Mesenchymal stem cell (in vitro differentiated cells and primary cell): ENCODE results near the gene NACAD.

Source experiments
- DNase-seq: peaks from one replicate; pipeline ENCODE4 v3.0.0-alpha.2; 2013
- H2AFZ ChIP-seq: one replicate; pipeline ENCODE4 v1.6.1; 2013; ENCODE audit warnings: low read depth, mild to moderate bottlenecking, control low read depth, inconsistent platforms, low read length, moderate library complexity
- H2AK5ac ChIP-seq: 2 replicates; pipeline ENCODE4 v1.6.1; 2013; ENCODE audit warnings: low read length, moderate library complexity, mild to moderate bottlenecking, inconsistent platforms; ENCODE audit not compliant: severe bottlenecking
- H2BK120ac ChIP-seq: one replicate; pipeline ENCODE4 v1.6.1; 2013; ENCODE audit warnings: low read depth, mild to moderate bottlenecking, inconsistent platforms, low read length, moderate library complexity
- H2BK12ac ChIP-seq, 2 experiments: one replicate each; pipeline ENCODE4 v1.6.1; 2013; ENCODE audit warnings: inconsistent platforms in 2 of 2, low read length in 2 of 2, mild to moderate bottlenecking in 2 of 2, moderate library complexity in 2 of 2, control low read depth in 1 of 2
- H2BK15ac ChIP-seq: one replicate; pipeline ENCODE4 v1.6.1; 2013; ENCODE audit warnings: mild to moderate bottlenecking, low read depth, inconsistent platforms; ENCODE audit not compliant: poor library complexity, severe bottlenecking
- H2BK5ac ChIP-seq: 2 replicates; pipeline ENCODE4 v1.6.1; 2013; ENCODE audit warnings: low read depth, mild to moderate bottlenecking, low read length, control low read depth, inconsistent platforms; ENCODE audit not compliant: poor library complexity, severe bottlenecking
- H3K14ac ChIP-seq, 2 experiments: one replicate each; pipeline ENCODE4 v1.6.1; 2013; ENCODE audit warnings: inconsistent platforms in 2 of 2, low read length in 2 of 2, control low read depth in 1 of 2, mild to moderate bottlenecking in 1 of 2, moderate library complexity in 1 of 2
- H3K18ac ChIP-seq, 2 experiments: one replicate each; pipeline ENCODE4 v1.6.1; 2013; ENCODE audit warnings: inconsistent platforms in 2 of 2, low read length in 2 of 2, control low read depth in 1 of 2, low read depth in 1 of 2, mild to moderate bottlenecking in 1 of 2
- H3K23ac ChIP-seq, 2 experiments: one replicate each; pipeline ENCODE4 v1.6.1; 2013; ENCODE audit warnings: inconsistent platforms in 2 of 2, low read length in 2 of 2, mild to moderate bottlenecking in 2 of 2, moderate library complexity in 2 of 2, control low read depth in 1 of 2
- H3K27ac ChIP-seq: 2 replicates; pipeline ENCODE4 v1.5.1; 2013; ENCODE audit warnings: mild to moderate bottlenecking, moderate library complexity, low read length, control low read depth, inconsistent platforms; ENCODE audit not compliant: poor library complexity, severe bottlenecking
- H3K27me3 ChIP-seq, 2 experiments: 2 replicates each; pipeline versions ENCODE4 v1.6.1 to v1.7.0; 2013; ENCODE audit warnings: low read length in 2 of 2, mild to moderate bottlenecking in 2 of 2, moderate library complexity in 2 of 2, control low read depth in 1 of 2, inconsistent platforms in 1 of 2; ENCODE audit not compliant: control insufficient read depth in 1 of 2, insufficient read depth in 1 of 2
- H3K36me3 ChIP-seq, 2 experiments: 2 replicates each; pipeline versions ENCODE4 v1.6.1 to v1.7.0; 2013; ENCODE audit warnings: low read length in 2 of 2, control low read depth in 1 of 2, inconsistent platforms in 1 of 2, low read depth in 1 of 2, mild to moderate bottlenecking in 1 of 2; ENCODE audit not compliant: insufficient read depth in 2 of 2, control insufficient read depth in 1 of 2
- H3K4ac ChIP-seq, 2 experiments: one replicate each; pipeline ENCODE4 v1.6.1; 2013; ENCODE audit warnings: inconsistent platforms in 2 of 2, low read length in 2 of 2, mild to moderate bottlenecking in 2 of 2, moderate library complexity in 2 of 2, control low read depth in 1 of 2, low read depth in 1 of 2
- H3K4me1 ChIP-seq: 2 replicates; pipeline ENCODE4 v1.6.1; 2013; ENCODE audit warnings: low read depth, low read length, control low read depth; ENCODE audit not compliant: control insufficient read depth, insufficient read depth
- H3K4me2 ChIP-seq: 2 replicates; pipeline ENCODE4 v1.6.1; 2013; ENCODE audit warnings: low read length, mild to moderate bottlenecking, inconsistent platforms; ENCODE audit not compliant: poor library complexity, severe bottlenecking
- H3K4me3 ChIP-seq, 2 experiments: 2 replicates each; pipeline versions ENCODE4 v1.5.1 to v1.7.0; 2013; ENCODE audit warnings: low read length in 2 of 2, mild to moderate bottlenecking in 2 of 2, control low read depth in 1 of 2, low read depth in 1 of 2; ENCODE audit not compliant: insufficient read depth in 1 of 2
- H3K79me1 ChIP-seq: replicated peaks from 2 replicates; pipeline ENCODE4 v1.6.1; 2013; ENCODE audit warnings: mild to moderate bottlenecking, control low read depth, low read length, inconsistent platforms; ENCODE audit not compliant: poor library complexity, severe bottlenecking
- H3K9ac ChIP-seq: 2 replicates; pipeline ENCODE4 v1.7.0; 2013; ENCODE audit warnings: mild to moderate bottlenecking, low read length, moderate library complexity
- H3K9me3 ChIP-seq: 2 replicates; pipeline ENCODE4 v1.7.0; 2013; ENCODE audit warnings: mild to moderate bottlenecking, low read length; ENCODE audit not compliant: control insufficient read depth
- H4K8ac ChIP-seq: one replicate; pipeline ENCODE4 v1.6.1; 2013; ENCODE audit warnings: inconsistent platforms, mild to moderate bottlenecking, low read length, moderate library complexity
- H4K91ac ChIP-seq: one replicate; pipeline ENCODE4 v1.6.1; 2013; ENCODE audit warnings: mild to moderate bottlenecking, low read length, inconsistent platforms
- whole genome bisulfite sequencing: methylation state at CpG from one replicate; pipeline ENCODE4 v1.1.7; 2013; ENCODE audit warnings: mixed read lengths; 5-methylcytosine and 5-hydroxymethylcytosine counted together

Gene NACAD

GRCh38 chr7:45078125-45078681, 10.6 kb downstream of the NACAD start:
- Histone ChIP-seq H2AFZ (no peak overlapping the region), H3K36me3 (peaks cover 50 to 79% of the 10 kb centered on the region in 2 experiments), H4K8ac (no peak overlapping the region), H3K27me3 (no peaks in the 10 kb centered on the region), H4K91ac (no peak overlapping the region), H3K4me3 (no peak overlapping the region), H2BK15ac (no peak overlapping the region), H3K4me2 (no peak overlapping the region), H3K14ac (no peak overlapping the region), H2BK120ac (no peak overlapping the region), H3K4me1 (peaks cover 11% of the 10 kb centered on the region), H3K79me1 (peaks cover 11% of the 10 kb centered on the region), H3K9me3 (no peaks in the 10 kb centered on the region), H3K23ac (no peak overlapping the region), H2AK5ac (no peak overlapping the region), H3K9ac (no peak overlapping the region), H2BK5ac (no peak overlapping the region), H3K18ac (no peak overlapping the region), H3K27ac (no peak overlapping the region), H2BK12ac (no peak overlapping the region), H3K4ac (no peak overlapping the region)
- WGBS = 93% methylated on average over 8 of the region's 8 CpGs
- DNase-seq = no peak

- H3K36me3 ChIP-seq = peaks cover 56 to 80% of the 10 kb centered on the region in 2 experiments
- H2AK5ac ChIP-seq = no peak overlapping the region
- no peak overlapping the region for H2BK15ac ChIP-seq
- WGBS = 94% methylated on average over 9 of the region's 9 CpGs
- H4K8ac ChIP-seq = no peak overlapping the region
- H2BK5ac ChIP-seq = no peak overlapping the region
- H2AFZ ChIP-seq = no peak overlapping the region
- H3K4me1 ChIP-seq = peaks cover 10% of the 10 kb centered on the region
- no peak overlapping the region for H3K18ac ChIP-seq
- no peak overlapping the region for H2BK12ac ChIP-seq
- no peak overlapping the region for H4K91ac ChIP-seq
- H3K4me2 ChIP-seq = no peak overlapping the region
- H3K4ac ChIP-seq = no peak overlapping the region
- no peak for DNase-seq
- peaks cover 14% of the 10 kb centered on the region for H3K79me1 ChIP-seq
- H2BK120ac ChIP-seq = no peak overlapping the region
- no peaks in the 10 kb centered on the region for H3K9me3 ChIP-seq
- H3K14ac ChIP-seq = no peak overlapping the region
- no peak overlapping the region for H3K9ac ChIP-seq
- no peak overlapping the region for H3K4me3 ChIP-seq
- no peaks in the 10 kb centered on the region for H3K27me3 ChIP-seq
- no peak overlapping the region for H3K27ac ChIP-seq
- no peak overlapping the region for H3K23ac ChIP-seq
Observed at GRCh38 chr7:45077579-45077978, 11.2 kb downstream of the NACAD start.

GRCh38 chr7:45076946-45077345, 11.8 kb downstream of the NACAD start:
- Histone ChIP-seq H3K23ac (no peak overlapping the region), H4K8ac (no peak overlapping the region), H3K36me3 (peaks cover 62 to 83% of the 10 kb centered on the region in 2 experiments), H3K4me2 (no peak overlapping the region), H3K79me1 (peaks cover 18% of the 10 kb centered on the region), H2BK5ac (no peak overlapping the region), H3K4me3 (no peak overlapping the region), H3K9ac (no peak overlapping the region), H3K27ac (no peak overlapping the region), H3K4me1 (peaks cover 6% of the 10 kb centered on the region), H2BK15ac (no peak overlapping the region), H2AK5ac (no peak overlapping the region), H3K27me3 (no peaks in the 10 kb centered on the region), H3K4ac (no peak overlapping the region), H2BK120ac (no peak overlapping the region), H3K9me3 (no peaks in the 10 kb centered on the region), H4K91ac (no peak overlapping the region), H2AFZ (no peak overlapping the region), H3K14ac (no peak overlapping the region), H3K18ac (no peak overlapping the region), H2BK12ac (no peak overlapping the region)
- WGBS = over 99% methylated on average over 5 of the region's 5 CpGs
- DNase-seq = no peak

- Histone ChIP-seq H3K9ac (no peak overlapping the region), H3K18ac (no peak overlapping the region), H2AK5ac (no peak overlapping the region), H4K8ac (no peak overlapping the region), H2BK15ac (no peak overlapping the region), H3K4ac (no peak overlapping the region), H3K27me3 (no peaks in the 10 kb centered on the region), H3K23ac (no peak overlapping the region), H3K4me2 (no peak overlapping the region), H4K91ac (no peak overlapping the region), H3K9me3 (no peaks in the 10 kb centered on the region), H3K4me3 (no peak overlapping the region), H2BK120ac (no peak overlapping the region), H2AFZ (no peak overlapping the region), H3K27ac (no peak overlapping the region), H3K36me3 (peaks cover 70 to 77% of the 10 kb centered on the region in 2 experiments), H3K4me1 (peaks cover 5% of the 10 kb centered on the region), H3K14ac (no peak overlapping the region), H2BK12ac (no peak overlapping the region), H3K79me1 (peaks cover 24% of the 10 kb centered on the region), H2BK5ac (no peak overlapping the region)
- DNase-seq = no peak
- 97% methylated on average over 30 of the region's 35 CpGs for WGBS
Observed at GRCh38 chr7:45075871-45076796, 12.6 kb downstream of the NACAD start.
